Measurements from ENCODE around the gene TMIE. TPM values are rescaled to one million over a fixed set of nuclear protein-coding genes. Genes with fewer than 3 reads are reported as not detected.
"Not testable (repeated sequence)": the region's sequence is repeated elsewhere in the genome, so short reads cannot be mapped to it uniquely, and the experiment has no call there.

TMIE gene
- total RNA-seq, 1 experiment from 2014 or later = 0.11 TPM

GRCh38 chr3:46700772-46701171, 420 bp upstream of the TMIE start:
- in situ Hi-C loops (cut with HindIII; ENCODE audit: low pct_unique_long_range_greater_than_20kb, low sequenced_read_pairs) = no loop called here
- DNase-seq (ENCODE audit: low read depth, low spot score) = no peak

- in situ Hi-C loops (cut with HindIII; ENCODE audit: low pct_unique_long_range_greater_than_20kb, low sequenced_read_pairs) = no loop called here
Measured at GRCh38 chr3:46702246-46703012, 1.2 kb downstream of the TMIE start.

GRCh38 chr3:46703013-46703520, 1.9 kb downstream of the TMIE start:
- in situ Hi-C loops (cut with HindIII; ENCODE audit: low pct_unique_long_range_greater_than_20kb, low sequenced_read_pairs) = no loop called here

More at GRCh38 chr3:46702246-46703012, 1.2 kb downstream of the TMIE start:
- no peak for DNase-seq (ENCODE audit: low read depth, low spot score)

GRCh38 chr3:46704346-46704745, 3.2 kb downstream of the TMIE start:
- in situ Hi-C loops (cut with HindIII; ENCODE audit: low pct_unique_long_range_greater_than_20kb, low sequenced_read_pairs); DNase-seq (ENCODE audit: low read depth, low spot score): not testable (repeated sequence)

More at GRCh38 chr3:46703013-46703520, 1.9 kb downstream of the TMIE start:
- no peak for DNase-seq (ENCODE audit: low read depth, low spot score)

- in situ Hi-C loops (cut with HindIII; ENCODE audit: low pct_unique_long_range_greater_than_20kb, low sequenced_read_pairs) = no loop called here
Measured at GRCh38 chr3:46705022-46705530, 3.9 kb downstream of the TMIE start.

GRCh38 chr3:46705751-46706552, 4.8 kb downstream of the TMIE start:
- DNase-seq (ENCODE audit: low read depth, low spot score) = no peak
- in situ Hi-C loops (cut with HindIII; ENCODE audit: low pct_unique_long_range_greater_than_20kb, low sequenced_read_pairs) = no loop called here

More at GRCh38 chr3:46705022-46705530, 3.9 kb downstream of the TMIE start:
- DNase-seq (ENCODE audit: low read depth, low spot score) = peak; percentile 79

- no peak for DNase-seq (ENCODE audit: low read depth, low spot score)
- in situ Hi-C loops (cut with HindIII; ENCODE audit: low pct_unique_long_range_greater_than_20kb, low sequenced_read_pairs) = no loop called here
Measured at GRCh38 chr3:46706771-46707582, 5.8 kb downstream of the TMIE start.

- DNase-seq (ENCODE audit: low read depth, low spot score) = no peak
- in situ Hi-C loops (cut with HindIII; ENCODE audit: low pct_unique_long_range_greater_than_20kb, low sequenced_read_pairs) = no loop called here
Measured at GRCh38 chr3:46707601-46708011, 6.4 kb downstream of the TMIE start.

GRCh38 chr3:46708401-46709156, 7.4 kb downstream of the TMIE start:
- in situ Hi-C loops (cut with HindIII; ENCODE audit: low pct_unique_long_range_greater_than_20kb, low sequenced_read_pairs) = no loop called here
- DNase-seq (ENCODE audit: low read depth, low spot score) = no peak

- no peak for DNase-seq (ENCODE audit: low read depth, low spot score)
- in situ Hi-C loops (cut with HindIII; ENCODE audit: low pct_unique_long_range_greater_than_20kb, low sequenced_read_pairs) = no loop called here
Measured at GRCh38 chr3:46709157-46709654, 8.0 kb downstream of the TMIE start.

GRCh38 chr3:46709721-46710120, 8.5 kb downstream of the TMIE start:
- in situ Hi-C loops (cut with HindIII; ENCODE audit: low pct_unique_long_range_greater_than_20kb, low sequenced_read_pairs) = no loop called here
- DNase-seq (ENCODE audit: low read depth, low spot score) = no peak

GRCh38 chr3:46710229-46710628, 9.0 kb downstream of the TMIE start:
- no peak for DNase-seq (ENCODE audit: low read depth, low spot score)
- in situ Hi-C loops (cut with HindIII; ENCODE audit: low pct_unique_long_range_greater_than_20kb, low sequenced_read_pairs) = no loop called here

GRCh38 chr3:46710671-46711295, 9.6 kb downstream of the TMIE start:
- in situ Hi-C loops (cut with HindIII; ENCODE audit: low pct_unique_long_range_greater_than_20kb, low sequenced_read_pairs) = no loop called here
- no peak for DNase-seq (ENCODE audit: low read depth, low spot score)

- DNase-seq (ENCODE audit: low read depth, low spot score) = no peak
- in situ Hi-C loops (cut with HindIII; ENCODE audit: low pct_unique_long_range_greater_than_20kb, low sequenced_read_pairs) = no loop called here
Measured at GRCh38 chr3:46711305-46711704, 10.1 kb downstream of the TMIE start.

- in situ Hi-C loops (cut with HindIII; ENCODE audit: low pct_unique_long_range_greater_than_20kb, low sequenced_read_pairs) = no loop called here
- no peak for DNase-seq (ENCODE audit: low read depth, low spot score)
Measured at GRCh38 chr3:46711760-46712159, 10.6 kb downstream of the TMIE start.

Measured in SK-MEL-5 (cell line).